Measurements from ENCODE around the gene ARHGAP21. TPM values are rescaled to one million over a fixed set of nuclear protein-coding genes. Genes with fewer than 3 reads are reported as not detected.

Gene ARHGAP21
- total RNA-seq, 2 experiments from 2014 or later = 18.8 to 19.8 TPM

GRCh38 chr10:24674892-24675632, 48.6 kb downstream of the ARHGAP21 start:
- Mint-ChIP-seq H3K4me3 (no peak overlapping the region), H3K27me3 (no peaks in the 10 kb centered on the region), H3K36me3 (ENCODE audit: low read depth) (no peaks in the 10 kb centered on the region), H3K4me1 (ENCODE audit: low read depth) (peaks cover 4% of the 10 kb centered on the region), H3K9me3 (peaks cover 9% of the 10 kb centered on the region), H3K27ac (no peak overlapping the region)
- ChIA-PET POLR2A (no interaction called here), CTCF (no interaction called here)
- no peak for TF ChIP-seq CTCF (IDR thresholded peaks at IDR 0.05)
- intact Hi-C loops (cut with micrococcal nuclease) = no loop called here
- DNase-seq (no peak), ATAC-seq (no peak)

GRCh38 chr10:24670964-24671670, 52.6 kb downstream of the ARHGAP21 start:
- Mint-ChIP-seq H3K27me3 (no peaks in the 10 kb centered on the region), H3K9me3 (no peaks in the 10 kb centered on the region), H3K36me3 (ENCODE audit: low read depth) (no peaks in the 10 kb centered on the region), H3K4me1 (ENCODE audit: low read depth) (peaks cover 6% of the 10 kb centered on the region), H3K4me3 (no peak overlapping the region), H3K27ac (no peak overlapping the region)
- CTCF ChIA-PET = interaction anchor here (1.1 to 1.4 kb wide), 2 partner anchors 11 to 35 kb away, joined by 3 to 4 read pairs; no protein-coding TSS in a partner anchor
- intact Hi-C loops (cut with micrococcal nuclease) = no loop called here
- ATAC-seq = no peak
- no peak for DNase-seq
- POLR2A ChIA-PET = no interaction called here
- no peak for TF ChIP-seq CTCF (IDR thresholded peaks at IDR 0.05)

GRCh38 chr10:24669285-24669852, 54.3 kb downstream of the ARHGAP21 start:
- intact Hi-C loops (cut with micrococcal nuclease) = no loop called here
- Mint-ChIP-seq H3K27ac (no peak overlapping the region), H3K4me1 (ENCODE audit: low read depth) (peaks cover 3% of the 10 kb centered on the region), H3K9me3 (no peaks in the 10 kb centered on the region), H3K27me3 (no peaks in the 10 kb centered on the region), H3K4me3 (no peak overlapping the region), H3K36me3 (ENCODE audit: low read depth) (no peaks in the 10 kb centered on the region)
- ATAC-seq (no peak), DNase-seq (no peak)
- ChIA-PET POLR2A (no interaction called here), CTCF (no interaction called here)
- TF ChIP-seq CTCF (IDR thresholded peaks at IDR 0.05) = no peak

- no peaks in the 10 kb centered on the region for H3K27me3 Mint-ChIP-seq
- no peaks in the 10 kb centered on the region for H3K9me3 Mint-ChIP-seq
- no peak for TF ChIP-seq CTCF (IDR thresholded peaks at IDR 0.05)
- ChIA-PET POLR2A (no interaction called here), CTCF (no interaction called here)
- H3K36me3 Mint-ChIP-seq (ENCODE audit: low read depth) = no peaks in the 10 kb centered on the region
- no peak overlapping the region for H3K27ac Mint-ChIP-seq
- no peak overlapping the region for H3K4me3 Mint-ChIP-seq
- H3K4me1 Mint-ChIP-seq (ENCODE audit: low read depth) = peaks cover 3% of the 10 kb centered on the region
- DNase-seq = no peak
- no peak for ATAC-seq
- intact Hi-C loops (cut with micrococcal nuclease) = no loop called here
Measured at GRCh38 chr10:24668247-24668646, 55.4 kb downstream of the ARHGAP21 start.

- CTCF ChIA-PET = no interaction called here
- Mint-ChIP-seq H3K27me3 (no peaks in the 10 kb centered on the region), H3K9me3 (no peaks in the 10 kb centered on the region)
Measured at GRCh38 chr10:24664991-24665390, 58.7 kb downstream of the ARHGAP21 start.

More at GRCh38 chr10:24664991-24665390, 58.7 kb downstream of the ARHGAP21 start:
- intact Hi-C loops (cut with micrococcal nuclease) = no loop called here
- Mint-ChIP-seq H3K4me3 (no peak overlapping the region), H3K36me3 (ENCODE audit: low read depth) (no peaks in the 10 kb centered on the region), H3K27ac (no peak overlapping the region), H3K4me1 (ENCODE audit: low read depth) (peaks cover under 1% of the 10 kb centered on the region)
- ATAC-seq (no peak), DNase-seq (no peak)
- POLR2A ChIA-PET = interaction anchor here (0.7 kb wide), 1 partner anchor 1547 kb away, joined by 3 read pairs; no protein-coding TSS in a partner anchor
- no peak for TF ChIP-seq CTCF (IDR thresholded peaks at IDR 0.05)
